Activated CD4-positive, alpha-beta T cell treated with anti-CD3 and anti-CD28 coated beads for 4 hours (primary cell): ENCODE results near the gene GALNT13.

ENCODE experiments used
- DNase-seq, 2 donors: peaks; one replicate each; pipeline ENCODE4 v3.0.0-alpha.2; 2020

The GALNT13 gene

GRCh38 chr2:154495455-154495868 is 623.7 kb downstream of the GALNT13 start:
- no peak for DNase-seq

GRCh38 chr2:154497019-154497418 is 625.3 kb downstream of the GALNT13 start:
- no peak for DNase-seq
